Measurements from ENCODE around the gene EDA.

The EDA gene

GRCh38 chrX:69615779-69616456 lies at the start of gene EDA:
Gene EDA (plus strand): TSS chrX:69616113.
- no peak for DNase-seq

GRCh38 chrX:69568828-69569227 lies 47.1 kb upstream of the EDA start:
- no peak for DNase-seq

- DNase-seq, result no peak
Observed at GRCh38 chrX:69597399-69597798, 18.5 kb upstream of the EDA start.

- DNase-seq, result no peak
Observed at GRCh38 chrX:69600182-69600581, 15.7 kb upstream of the EDA start.

- DNase-seq, result no peak
Observed at GRCh38 chrX:69603566-69604194, 12.2 kb upstream of the EDA start.

- DNase-seq, result no peak
Observed at GRCh38 chrX:69605521-69605920, 10.4 kb upstream of the EDA start.

- no peak for DNase-seq
Observed at GRCh38 chrX:69607616-69608015, 8.3 kb upstream of the EDA start.

GRCh38 chrX:69613946-69614345 lies 2.0 kb upstream of the EDA start:
- no peak for DNase-seq

- DNase-seq, result no peak
Observed at GRCh38 chrX:69614886-69615285, 1.0 kb upstream of the EDA start.

GRCh38 chrX:69615342-69615741 lies 571 bp upstream of the EDA start:
- no peak for DNase-seq

- no peak for DNase-seq
Observed at GRCh38 chrX:69616457-69617203, 717 bp downstream of the EDA start.

- DNase-seq, result no peak
Observed at GRCh38 chrX:69618803-69619202, 2.9 kb downstream of the EDA start.

- DNase-seq, result no peak
Observed at GRCh38 chrX:69626129-69626528, 10.2 kb downstream of the EDA start.

- no peak for DNase-seq
Observed at GRCh38 chrX:69627744-69628143, 11.8 kb downstream of the EDA start.

- DNase-seq, result no peak
Observed at GRCh38 chrX:69630147-69630546, 14.2 kb downstream of the EDA start.

- DNase-seq, result no peak
Observed at GRCh38 chrX:69664693-69665092, 48.8 kb downstream of the EDA start.

- DNase-seq, result no peak
Observed at GRCh38 chrX:69670001-69670555, 54.2 kb downstream of the EDA start.

GRCh38 chrX:69674891-69675290 lies 59.0 kb downstream of the EDA start:
- no peak for DNase-seq

- no peak for DNase-seq
Observed at GRCh38 chrX:69705818-69706217, 89.9 kb downstream of the EDA start.

- DNase-seq, result no peak
Observed at GRCh38 chrX:69718102-69718501, 102.2 kb downstream of the EDA start.

- DNase-seq, result no peak
Observed at GRCh38 chrX:69724307-69724706, 108.4 kb downstream of the EDA start.

GRCh38 chrX:69740317-69740716 lies 124.4 kb downstream of the EDA start:
- DNase-seq, result no peak

GRCh38 chrX:69741721-69742120 lies 125.8 kb downstream of the EDA start:
- no peak for DNase-seq

GRCh38 chrX:69746051-69746450 lies 130.1 kb downstream of the EDA start:
- no peak for DNase-seq
